ENCODE measurements around the gene SLIT3. TPM values are rescaled to one million over a fixed set of nuclear protein-coding genes. Genes with fewer than 3 reads are reported as not detected.

SLIT3 gene
- total RNA-seq, 1 donor from 2014 or later: 0.22 TPM

DNA sequence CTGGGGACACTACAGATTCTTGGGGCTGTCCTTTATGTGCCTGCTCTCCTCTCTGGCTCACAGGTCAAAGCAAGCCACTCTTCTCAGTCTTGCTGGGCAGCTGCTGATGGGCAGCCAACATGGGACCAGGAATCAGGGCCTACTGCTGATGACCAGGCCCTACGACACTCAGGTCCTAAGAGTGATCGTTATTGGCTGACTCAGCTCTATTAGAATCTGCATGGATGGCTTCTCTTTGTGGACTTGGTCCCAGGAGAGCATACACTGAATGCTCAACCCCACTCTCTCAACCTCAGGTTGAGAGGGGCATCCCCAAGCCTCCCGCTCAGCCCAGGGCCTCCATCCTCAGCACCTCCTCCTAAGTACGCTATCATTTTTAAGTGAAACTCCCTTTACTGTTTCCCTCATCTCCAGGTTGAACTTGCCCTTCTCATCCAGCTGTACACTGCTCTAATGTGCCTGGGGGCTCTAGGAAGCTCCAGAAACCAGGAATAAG is 471.0 kb downstream of the SLIT3 start:
- DNase-seq (ENCODE audit: low spot score): no peak
- Mint-ChIP-seq H3K36me3 (no peaks in the 10 kb centered on the region), H3K27me3 (ENCODE audit: insufficient read depth, low read depth) (peaks cover 9% of the 10 kb centered on the region), H3K4me1 (peaks cover 15% of the 10 kb centered on the region), H3K27ac (no peak overlapping the region), H3K4me3 (no peak overlapping the region), H3K9me3 (no peaks in the 10 kb centered on the region)
- Histone ChIP-seq H3K4me1 (peaks cover 17% of the 10 kb centered on the region), H3K36me3 (no peaks in the 10 kb centered on the region), H3K9me3 (ENCODE audit: low read depth) (no peaks in the 10 kb centered on the region), H3K4me2 (no peak overlapping the region), H3K9ac (no peak overlapping the region), H3F3A (ENCODE audit: low read depth) (no peaks in the 10 kb centered on the region), H3K4me3 (no peak overlapping the region), H2AFZ (replicated peaks) (no peak overlapping the region), H3K27ac (no peak overlapping the region), H3K79me2 (ENCODE audit: low read depth) (no peaks in the 10 kb centered on the region), H3K27me3 (peaks cover 96% of the 10 kb centered on the region), H4K20me1 (ENCODE audit: low read depth) (peaks cover 8% of the 10 kb centered on the region)
- TF ChIP-seq EZH2 (IDR thresholded peaks at IDR 0.05) (no peak), EZH2phosphoT487 (IDR thresholded peaks at IDR 0.05) (no peak)
- TF ChIP-seq, protein P1, sequence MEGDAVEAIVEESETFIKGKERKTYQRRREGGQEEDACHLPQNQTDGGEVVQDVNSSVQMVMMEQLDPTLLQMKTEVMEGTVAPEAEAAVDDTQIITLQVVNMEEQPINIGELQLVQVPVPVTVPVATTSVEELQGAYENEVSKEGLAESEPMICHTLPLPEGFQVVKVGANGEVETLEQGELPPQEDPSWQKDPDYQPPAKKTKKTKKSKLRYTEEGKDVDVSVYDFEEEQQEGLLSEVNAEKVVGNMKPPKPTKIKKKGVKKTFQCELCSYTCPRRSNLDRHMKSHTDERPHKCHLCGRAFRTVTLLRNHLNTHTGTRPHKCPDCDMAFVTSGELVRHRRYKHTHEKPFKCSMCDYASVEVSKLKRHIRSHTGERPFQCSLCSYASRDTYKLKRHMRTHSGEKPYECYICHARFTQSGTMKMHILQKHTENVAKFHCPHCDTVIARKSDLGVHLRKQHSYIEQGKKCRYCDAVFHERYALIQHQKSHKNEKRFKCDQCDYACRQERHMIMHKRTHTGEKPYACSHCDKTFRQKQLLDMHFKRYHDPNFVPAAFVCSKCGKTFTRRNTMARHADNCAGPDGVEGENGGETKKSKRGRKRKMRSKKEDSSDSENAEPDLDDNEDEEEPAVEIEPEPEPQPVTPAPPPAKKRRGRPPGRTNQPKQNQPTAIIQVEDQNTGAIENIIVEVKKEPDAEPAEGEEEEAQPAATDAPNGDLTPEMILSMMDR (IDR thresholded peaks at IDR 0.05): no peak

DNA sequence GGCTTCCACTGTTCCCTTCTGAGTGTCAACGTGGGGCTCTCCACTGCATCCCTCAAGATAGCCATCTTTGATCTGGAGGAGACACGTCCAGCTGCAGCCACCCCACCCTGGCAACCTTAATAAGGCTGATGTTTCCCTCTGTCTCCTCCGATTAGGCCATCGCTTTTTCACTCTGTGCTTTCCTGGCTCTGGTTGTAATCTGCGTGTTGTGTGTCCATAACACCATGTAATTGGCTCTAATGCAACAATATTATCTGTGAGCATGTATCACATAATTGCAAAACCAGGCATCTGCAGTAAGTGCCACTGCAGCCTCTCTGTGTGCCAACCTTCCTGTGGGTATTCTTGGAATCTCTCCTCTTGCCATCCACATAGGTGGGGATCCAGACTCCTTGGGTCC is 471.9 kb downstream of the SLIT3 start:
- H3K9me3 ChIP-seq (ENCODE audit: low read depth): no peaks in the 10 kb centered on the region
- Mint-ChIP-seq H3K4me3 (no peak overlapping the region), H3K9me3 (no peaks in the 10 kb centered on the region), H3K4me1 (peaks cover 14% of the 10 kb centered on the region), H3K27me3 (ENCODE audit: insufficient read depth, low read depth) (peaks cover 9% of the 10 kb centered on the region), H3K36me3 (no peaks in the 10 kb centered on the region), H3K27ac (no peak overlapping the region)
- no peak overlapping the region for H3K9ac ChIP-seq
- peaks cover 14% of the 10 kb centered on the region for H3K4me1 ChIP-seq
- H3K27me3 ChIP-seq: peaks cover 96% of the 10 kb centered on the region
- no peak for DNase-seq (ENCODE audit: low spot score)
- TF ChIP-seq EZH2 (IDR thresholded peaks at IDR 0.05): no peak
- no peak for TF ChIP-seq EZH2phosphoT487 (IDR thresholded peaks at IDR 0.05)
- TF ChIP-seq, protein P1 (IDR thresholded peaks at IDR 0.05): no peak
- no peaks in the 10 kb centered on the region for H3K79me2 ChIP-seq (ENCODE audit: low read depth)
- H3K4me3 ChIP-seq: no peak overlapping the region
- no peaks in the 10 kb centered on the region for H3K36me3 ChIP-seq
- no peak overlapping the region for H2AFZ ChIP-seq (replicated peaks)
- H3K4me2 ChIP-seq: no peak overlapping the region
- H3F3A ChIP-seq (ENCODE audit: low read depth): no peaks in the 10 kb centered on the region
- H4K20me1 ChIP-seq (ENCODE audit: low read depth): peaks cover 8% of the 10 kb centered on the region
- no peak overlapping the region for H3K27ac ChIP-seq

DNA sequence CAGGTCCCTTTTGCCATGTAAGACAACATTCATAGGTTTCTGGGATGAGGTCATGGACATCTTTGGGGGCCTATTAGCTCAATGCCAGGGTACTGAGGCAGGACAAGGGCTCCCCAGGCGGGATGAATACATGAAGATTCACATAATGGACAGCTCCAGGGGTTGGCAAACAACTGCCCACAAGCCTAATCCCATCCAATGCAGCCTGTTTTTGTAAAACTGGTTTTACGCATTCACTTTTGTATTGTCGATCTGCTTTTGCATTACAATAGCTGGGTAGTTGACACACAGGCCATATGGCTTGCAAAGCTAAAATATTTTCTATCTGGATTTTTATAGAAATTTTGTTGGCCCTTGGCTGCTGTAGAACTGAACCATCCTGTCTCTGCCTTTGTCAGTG is 473.3 kb downstream of the SLIT3 start:
- H3K27me3 Mint-ChIP-seq (ENCODE audit: insufficient read depth, low read depth): peaks cover 7% of the 10 kb centered on the region
- DNase-seq (ENCODE audit: low spot score): peak; percentile 46
- Histone ChIP-seq H3F3A (ENCODE audit: low read depth) (no peaks in the 10 kb centered on the region), H3K9me3 (ENCODE audit: low read depth) (no peaks in the 10 kb centered on the region), H3K27ac (no peak overlapping the region), H3K4me2 (no peak overlapping the region), H2AFZ (replicated peaks) (no peak overlapping the region), H3K4me3 (no peak overlapping the region), H4K20me1 (ENCODE audit: low read depth) (no peaks in the 10 kb centered on the region), H3K4me1 (peaks cover 12% of the 10 kb centered on the region), H3K79me2 (ENCODE audit: low read depth) (no peaks in the 10 kb centered on the region), H3K36me3 (no peaks in the 10 kb centered on the region), H3K9ac (no peak overlapping the region), H3K27me3 (peaks cover 91% of the 10 kb centered on the region)
- no peaks in the 10 kb centered on the region for H3K36me3 Mint-ChIP-seq
- no peak overlapping the region for H3K27ac Mint-ChIP-seq
- H3K9me3 Mint-ChIP-seq: no peaks in the 10 kb centered on the region
- TF ChIP-seq EZH2 (IDR thresholded peaks at IDR 0.05) (no peak), EZH2phosphoT487 (IDR thresholded peaks at IDR 0.05) (no peak)
- TF ChIP-seq, protein P1 (IDR thresholded peaks at IDR 0.05): no peak
- H3K4me3 Mint-ChIP-seq: no peak overlapping the region
- H3K4me1 Mint-ChIP-seq: peaks cover 8% of the 10 kb centered on the region
